HG03565 (cell line): ENCODE measurements around the gene CD52.
"Not testable (repeated sequence)": the region's sequence is repeated elsewhere in the genome, so short reads cannot be mapped to it uniquely, and the experiment has no call there.

Source experiments
- ATAC-seq: cut with Tn5 transposase; IDR thresholded peaks from one replicate; pipeline ENCODE4 v1.9.1; 2021; ENCODE audit warnings: mild to moderate bottlenecking, moderate library complexity; ENCODE audit not compliant: unreplicated experiment

Gene CD52

GRCh38 chr1:26297791-26298124 lies 20.0 kb upstream of the CD52 start:
- no peak for ATAC-seq

GRCh38 chr1:26300578-26301275 lies 17.0 kb upstream of the CD52 start:
- no peak for ATAC-seq

- ATAC-seq = no peak
Observed at GRCh38 chr1:26302733-26303405, 14.9 kb upstream of the CD52 start.

GRCh38 chr1:26305667-26306289 lies 12.0 kb upstream of the CD52 start:
- no peak for ATAC-seq

GRCh38 chr1:26306290-26307229 lies 11.2 kb upstream of the CD52 start, which contains the start of gene UBXN11:
Gene UBXN11 (minus strand): TSS chr1:26306636. CDS start chr1:26302883, 3,753 bp downstream.
- peak; percentile 92 for ATAC-seq

- ATAC-seq = peak; percentile 6
Observed at GRCh38 chr1:26307363-26307781, 10.4 kb upstream of the CD52 start.

GRCh38 chr1:26307966-26308899 lies 9.5 kb upstream of the CD52 start:
- not testable (repeated sequence) for ATAC-seq

GRCh38 chr1:26314501-26314900 lies 3.3 kb upstream of the CD52 start:
- ATAC-seq = no peak

GRCh38 chr1:26315874-26316850 lies 1.6 kb upstream of the CD52 start:
- ATAC-seq = no peak

- no peak for ATAC-seq
Observed at GRCh38 chr1:26317146-26317545, 612 bp upstream of the CD52 start.

- ATAC-seq = no peak
Observed at GRCh38 chr1:26318338-26319064, 743 bp downstream of the CD52 start.

GRCh38 chr1:26320896-26321295 lies 3.1 kb downstream of the CD52 start:
- no peak for ATAC-seq

- ATAC-seq = no peak
Observed at GRCh38 chr1:26321315-26322041, 3.7 kb downstream of the CD52 start.

- no peak for ATAC-seq
Observed at GRCh38 chr1:26322042-26322331, 4.2 kb downstream of the CD52 start.

GRCh38 chr1:26323382-26323781 lies 5.6 kb downstream of the CD52 start:
- ATAC-seq = no peak

- ATAC-seq = no peak
Observed at GRCh38 chr1:26324550-26324949, 6.8 kb downstream of the CD52 start.

GRCh38 chr1:26327956-26328362 lies 10.2 kb downstream of the CD52 start:
- ATAC-seq = no peak

- no peak for ATAC-seq
Observed at GRCh38 chr1:26328597-26328996, 10.8 kb downstream of the CD52 start.
